Adipocyte (in vitro differentiated cells): ENCODE results near the gene CACNA1D.

Source experiments
- DNase-seq: peaks from one replicate; pipeline ENCODE4 v3.0.0-alpha.2; 2015; ENCODE audit warnings: low read depth
- H3K27me3 ChIP-seq: replicated peaks from 2 replicates; pipeline ENCODE4 v1.7.0; 2013; ENCODE audit warnings: mild to moderate bottlenecking, low read length, moderate library complexity; ENCODE audit not compliant: control insufficient read depth, insufficient read depth
- H3K36me3 ChIP-seq: 2 replicates; pipeline ENCODE4 v1.7.0; 2013; ENCODE audit warnings: low read length, mild to moderate bottlenecking, moderate library complexity; ENCODE audit not compliant: control insufficient read depth, insufficient read depth, severe bottlenecking
- H3K4me1 ChIP-seq: 2 replicates; pipeline ENCODE4 v1.7.0; 2013; ENCODE audit warnings: mild to moderate bottlenecking, low read length, moderate library complexity; ENCODE audit not compliant: control insufficient read depth, insufficient read depth
- H3K4me3 ChIP-seq: 2 replicates; pipeline ENCODE4 v1.7.0; 2013; ENCODE audit warnings: mild to moderate bottlenecking, low read length, moderate library complexity
- H3K9ac ChIP-seq: 2 replicates; pipeline ENCODE4 v1.7.0; 2013; ENCODE audit warnings: mild to moderate bottlenecking, low read length, moderate library complexity
- H3K9me3 ChIP-seq: 2 replicates; pipeline ENCODE4 v1.7.0; 2013; ENCODE audit warnings: mild to moderate bottlenecking, low read length, moderate library complexity; ENCODE audit not compliant: control insufficient read depth

The CACNA1D gene

DNA sequence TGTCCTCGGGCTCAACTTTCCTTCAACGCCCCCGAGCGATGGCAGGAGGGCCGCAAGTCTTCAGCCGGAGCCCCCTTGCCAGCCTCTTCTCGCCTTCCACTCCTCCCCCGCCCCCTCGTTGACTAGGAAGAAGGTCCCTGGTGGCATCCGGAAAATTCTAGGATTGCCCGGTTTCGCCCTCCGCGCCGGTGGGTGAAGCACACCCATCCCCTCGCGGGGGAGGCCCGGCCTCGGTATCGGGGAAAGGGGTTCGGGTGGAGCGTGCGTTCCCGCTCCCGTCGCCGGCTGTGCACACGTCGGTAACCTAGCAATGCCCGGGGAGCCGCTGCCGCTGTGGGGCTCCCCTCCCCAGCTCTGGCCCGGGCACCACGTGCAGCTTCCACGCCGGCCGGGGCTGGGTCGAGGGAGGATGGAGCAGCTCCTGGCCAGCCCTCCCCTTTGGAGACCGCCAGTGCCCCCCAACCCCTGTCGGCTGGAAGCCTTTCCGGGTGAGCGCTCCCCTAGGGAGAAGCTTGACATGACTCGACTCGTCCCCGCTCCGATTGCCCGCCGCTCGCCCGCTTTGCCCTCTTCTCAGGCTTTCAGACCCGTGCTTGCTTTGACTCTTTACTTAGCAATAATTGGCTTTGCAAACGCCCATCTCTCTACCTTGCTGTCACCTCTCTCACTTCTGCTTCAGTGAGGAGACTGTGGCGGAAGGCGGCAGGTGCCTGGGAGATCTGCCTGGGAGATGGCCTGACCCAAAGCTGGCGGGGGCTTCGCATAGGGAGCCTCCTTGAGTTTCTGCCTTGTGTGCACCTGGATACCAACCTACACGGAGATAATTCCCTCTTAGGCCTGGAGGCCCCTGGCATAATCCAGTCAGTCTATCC is 1.3 kb downstream of the CACNA1D start:
- H3K9ac ChIP-seq, result no peak overlapping the region
- H3K9me3 ChIP-seq, result no peaks in the 10 kb centered on the region
- no peak for DNase-seq
- no peaks in the 10 kb centered on the region for H3K36me3 ChIP-seq
- H3K4me1 ChIP-seq, result peaks cover 6% of the 10 kb centered on the region
- H3K4me3 ChIP-seq, result peak overlapping the region; percentile 62
- H3K27me3 ChIP-seq, result peaks cover 23% of the 10 kb centered on the region

DNA sequence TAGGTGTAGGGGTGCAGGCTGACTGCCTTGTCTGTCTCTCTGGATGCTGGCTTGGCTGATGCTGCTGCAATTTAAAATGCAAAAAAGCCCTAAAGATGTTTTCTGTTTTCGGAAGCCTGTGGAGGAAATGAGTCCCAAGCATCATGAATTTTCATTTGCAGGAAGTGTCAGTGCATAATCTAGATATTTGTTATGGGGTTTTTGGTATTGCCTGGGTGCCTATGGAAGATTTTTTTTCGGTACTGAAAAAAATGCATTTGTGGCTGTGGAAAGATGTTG is 1.9 kb downstream of the CACNA1D start:
- no peak overlapping the region for H3K4me3 ChIP-seq
- peaks cover 6% of the 10 kb centered on the region for H3K4me1 ChIP-seq
- peaks cover 23% of the 10 kb centered on the region for H3K27me3 ChIP-seq
- no peaks in the 10 kb centered on the region for H3K36me3 ChIP-seq
- no peaks in the 10 kb centered on the region for H3K9me3 ChIP-seq
- DNase-seq, result no peak
- H3K9ac ChIP-seq, result no peak overlapping the region

DNA sequence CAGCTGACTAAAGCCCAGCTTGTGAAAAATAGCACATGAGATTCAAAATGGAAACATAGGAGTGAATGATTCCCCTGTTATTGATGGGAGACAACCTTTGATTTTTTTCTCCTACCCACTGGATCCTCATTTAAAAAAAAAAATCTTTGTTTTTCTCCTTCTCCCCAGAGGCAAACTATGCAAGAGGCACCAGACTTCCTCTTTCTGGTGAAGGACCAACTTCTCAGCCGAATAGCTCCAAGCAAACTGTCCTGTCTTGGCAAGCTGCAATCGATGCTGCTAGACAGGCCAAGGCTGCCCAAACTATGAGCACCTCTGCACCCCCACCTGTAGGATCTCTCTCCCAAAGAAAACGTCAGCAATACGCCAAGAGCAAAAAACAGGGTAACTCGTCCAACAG is 2.6 kb downstream of the CACNA1D start:
- Histone ChIP-seq H3K4me1 (peaks cover 6% of the 10 kb centered on the region), H3K27me3 (peaks cover 23% of the 10 kb centered on the region), H3K36me3 (no peaks in the 10 kb centered on the region), H3K4me3 (no peak overlapping the region), H3K9me3 (no peaks in the 10 kb centered on the region), H3K9ac (no peak overlapping the region)
- DNase-seq, result no peak

GRCh38 chr3:53498806-53499641 is 4.6 kb downstream of the CACNA1D start:
- H3K36me3 ChIP-seq, result no peaks in the 10 kb centered on the region
- peaks cover 14% of the 10 kb centered on the region for H3K27me3 ChIP-seq
- no peak for DNase-seq
- H3K9ac ChIP-seq, result no peak overlapping the region
- H3K4me1 ChIP-seq, result peaks cover 6% of the 10 kb centered on the region
- no peak overlapping the region for H3K4me3 ChIP-seq
- no peaks in the 10 kb centered on the region for H3K9me3 ChIP-seq

DNA sequence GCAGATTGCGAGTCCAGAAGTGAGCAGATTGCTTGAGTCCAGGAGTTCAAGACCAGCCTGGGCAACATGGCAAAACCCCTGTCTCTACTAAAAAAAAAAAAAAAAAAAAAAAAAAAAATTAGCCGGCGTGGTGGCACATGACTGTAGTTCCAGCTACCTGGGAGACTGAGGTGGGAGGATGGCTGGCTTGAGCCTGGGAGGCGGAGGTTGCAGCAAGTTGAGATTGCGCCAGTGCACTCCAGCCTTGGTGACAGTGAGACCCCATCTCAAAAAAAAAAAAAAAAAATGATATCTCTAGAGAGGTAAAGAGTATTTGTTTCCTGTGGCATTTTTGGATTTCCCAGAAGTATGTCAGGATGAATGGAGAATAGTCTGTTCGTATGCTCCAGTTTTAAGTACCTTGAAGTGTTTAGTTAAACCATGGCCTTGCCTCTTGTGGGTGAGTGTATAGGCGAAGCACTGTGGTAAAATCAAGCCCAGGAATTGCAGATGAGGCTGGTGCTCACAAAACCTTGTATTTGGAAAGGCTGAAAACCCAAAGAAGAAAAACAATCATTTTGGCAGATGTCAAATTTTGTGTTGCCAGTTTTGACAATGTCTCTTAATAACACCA is 5.9 kb downstream of the CACNA1D start:
- Histone ChIP-seq H3K9ac (no peak overlapping the region), H3K27me3 (peaks cover 11% of the 10 kb centered on the region), H3K9me3 (no peaks in the 10 kb centered on the region), H3K36me3 (no peaks in the 10 kb centered on the region), H3K4me1 (peaks cover 3% of the 10 kb centered on the region), H3K4me3 (no peak overlapping the region)
- DNase-seq, result no peak

GRCh38 chr3:53501178-53501577 is 6.8 kb downstream of the CACNA1D start:
- Histone ChIP-seq H3K4me1 (no peaks in the 10 kb centered on the region), H3K36me3 (no peaks in the 10 kb centered on the region), H3K9ac (no peak overlapping the region), H3K27me3 (peaks cover 2% of the 10 kb centered on the region), H3K4me3 (no peak overlapping the region), H3K9me3 (no peaks in the 10 kb centered on the region)
- no peak for DNase-seq

- H3K9ac ChIP-seq, result no peak overlapping the region
- no peaks in the 10 kb centered on the region for H3K4me1 ChIP-seq
- H3K27me3 ChIP-seq, result no peaks in the 10 kb centered on the region
- no peaks in the 10 kb centered on the region for H3K36me3 ChIP-seq
- DNase-seq, result no peak
- H3K9me3 ChIP-seq, result no peaks in the 10 kb centered on the region
- H3K4me3 ChIP-seq, result no peak overlapping the region
Observed at GRCh38 chr3:53502737-53503136, 8.3 kb downstream of the CACNA1D start.

DNA sequence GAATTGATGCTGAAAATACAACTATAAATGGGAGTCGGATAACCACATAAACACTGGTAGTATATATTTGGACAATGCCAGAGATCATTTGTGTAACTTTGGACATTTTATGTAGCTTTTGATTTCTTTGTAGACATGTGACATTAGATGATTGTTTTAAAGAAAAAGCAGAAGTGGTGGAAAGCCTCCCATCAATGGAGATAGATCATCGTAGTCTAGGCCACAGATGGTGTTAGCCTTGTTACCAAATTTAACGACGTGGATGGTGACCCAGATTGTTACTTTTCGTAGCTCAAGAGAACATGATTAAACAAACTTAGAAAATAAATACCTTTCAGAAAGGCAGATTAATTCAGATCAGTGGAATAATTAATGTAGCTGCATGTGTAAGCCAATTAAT is 8.8 kb downstream of the CACNA1D start:
- Histone ChIP-seq H3K27me3 (no peaks in the 10 kb centered on the region), H3K36me3 (no peaks in the 10 kb centered on the region), H3K9ac (no peak overlapping the region), H3K4me3 (no peak overlapping the region), H3K4me1 (no peaks in the 10 kb centered on the region), H3K9me3 (no peaks in the 10 kb centered on the region)
- no peak for DNase-seq

DNA sequence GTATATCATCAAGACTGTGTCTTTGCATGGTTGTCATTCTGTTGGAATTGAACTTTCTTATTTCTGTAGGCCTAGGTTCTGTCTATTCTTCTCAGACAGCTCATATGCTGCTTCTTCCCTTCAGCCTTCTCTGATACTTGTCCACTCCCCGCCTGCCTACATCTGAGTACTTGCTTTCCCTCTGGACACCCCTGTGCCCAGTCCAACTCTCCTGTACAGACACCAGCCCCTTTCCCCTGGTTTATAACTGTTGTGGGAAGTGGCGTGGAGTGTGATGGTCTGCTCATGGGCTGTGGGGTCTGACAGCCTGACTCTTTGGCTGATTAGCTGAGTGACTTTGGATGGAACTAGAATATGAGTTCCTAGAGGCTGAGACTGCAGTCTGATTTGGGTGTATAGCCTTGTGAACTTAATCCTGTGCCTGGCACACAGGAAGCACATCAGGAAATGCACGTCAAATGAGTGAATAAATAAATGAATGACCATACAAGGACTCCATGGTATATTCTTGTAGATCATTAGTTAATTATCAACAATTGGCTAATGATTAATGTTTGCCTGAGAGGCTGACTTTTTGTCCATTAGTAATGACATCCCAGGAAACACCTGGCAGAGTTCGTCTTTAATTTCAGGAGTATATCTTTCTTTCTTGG is 11.8 kb downstream of the CACNA1D start:
- Histone ChIP-seq H3K4me1 (no peaks in the 10 kb centered on the region), H3K27me3 (peaks cover 18% of the 10 kb centered on the region), H3K4me3 (no peak overlapping the region), H3K9me3 (no peaks in the 10 kb centered on the region), H3K36me3 (no peaks in the 10 kb centered on the region), H3K9ac (no peak overlapping the region)
- no peak for DNase-seq

GRCh38 chr3:53506763-53507145 is 12.3 kb downstream of the CACNA1D start:
- no peaks in the 10 kb centered on the region for H3K36me3 ChIP-seq
- no peaks in the 10 kb centered on the region for H3K9me3 ChIP-seq
- DNase-seq, result no peak
- H3K4me1 ChIP-seq, result no peaks in the 10 kb centered on the region
- peaks cover 21% of the 10 kb centered on the region for H3K27me3 ChIP-seq
- H3K9ac ChIP-seq, result no peak overlapping the region
- no peak overlapping the region for H3K4me3 ChIP-seq

DNA sequence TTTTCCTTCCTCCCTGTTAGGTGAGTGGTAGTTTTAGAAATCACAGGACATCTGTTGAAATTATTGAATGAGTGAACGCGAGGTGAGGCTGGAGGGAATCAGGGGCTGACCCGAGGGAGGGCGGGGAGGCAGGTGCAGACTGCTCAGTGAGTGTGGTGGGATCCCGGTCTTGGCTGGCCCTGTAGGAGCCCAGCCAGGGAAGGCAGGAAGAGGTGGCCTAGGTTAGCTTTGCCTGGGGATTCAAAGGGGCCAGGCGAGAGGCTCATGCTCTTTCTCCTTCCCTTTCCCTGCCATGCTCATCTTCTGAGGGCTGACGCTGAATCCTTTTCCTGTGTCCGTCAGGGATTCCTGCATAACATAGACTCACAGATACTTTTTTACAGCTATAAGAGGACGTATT is 15.1 kb downstream of the CACNA1D start:
- Histone ChIP-seq H3K4me1 (no peaks in the 10 kb centered on the region), H3K9ac (no peak overlapping the region), H3K36me3 (no peaks in the 10 kb centered on the region), H3K9me3 (no peaks in the 10 kb centered on the region), H3K27me3 (peaks cover 26% of the 10 kb centered on the region), H3K4me3 (no peak overlapping the region)
- DNase-seq, result no peak
